GM11168 (cell line): ENCODE measurements around the gene CR1L.
"Not testable (repeated sequence)": the region's sequence is repeated elsewhere in the genome, so short reads cannot be mapped to it uniquely, and the experiment has no call there.

Experiments
- in situ Hi-C: fragments of 300-500 bp; cut with MboI; formaldehyde crosslinking; loops from one replicate; pipeline ENCODE4 v1.12.0; 2022; ENCODE audit warnings: low sequenced_read_pairs; ENCODE audit not compliant: unreplicated experiment

The CR1L gene

GRCh38 chr1:207644852-207645634 lies at the start of gene CR1L:
Gene CR1L, plus strand, starts transcription at chr1:207645133. Its CDS starts 101 bp downstream, at chr1:207645234.
- in situ Hi-C loops, result no loop called here

GRCh38 chr1:207603777-207604176 lies 41.2 kb upstream of the CR1L start:
- in situ Hi-C loops, result no loop called here

DNA sequence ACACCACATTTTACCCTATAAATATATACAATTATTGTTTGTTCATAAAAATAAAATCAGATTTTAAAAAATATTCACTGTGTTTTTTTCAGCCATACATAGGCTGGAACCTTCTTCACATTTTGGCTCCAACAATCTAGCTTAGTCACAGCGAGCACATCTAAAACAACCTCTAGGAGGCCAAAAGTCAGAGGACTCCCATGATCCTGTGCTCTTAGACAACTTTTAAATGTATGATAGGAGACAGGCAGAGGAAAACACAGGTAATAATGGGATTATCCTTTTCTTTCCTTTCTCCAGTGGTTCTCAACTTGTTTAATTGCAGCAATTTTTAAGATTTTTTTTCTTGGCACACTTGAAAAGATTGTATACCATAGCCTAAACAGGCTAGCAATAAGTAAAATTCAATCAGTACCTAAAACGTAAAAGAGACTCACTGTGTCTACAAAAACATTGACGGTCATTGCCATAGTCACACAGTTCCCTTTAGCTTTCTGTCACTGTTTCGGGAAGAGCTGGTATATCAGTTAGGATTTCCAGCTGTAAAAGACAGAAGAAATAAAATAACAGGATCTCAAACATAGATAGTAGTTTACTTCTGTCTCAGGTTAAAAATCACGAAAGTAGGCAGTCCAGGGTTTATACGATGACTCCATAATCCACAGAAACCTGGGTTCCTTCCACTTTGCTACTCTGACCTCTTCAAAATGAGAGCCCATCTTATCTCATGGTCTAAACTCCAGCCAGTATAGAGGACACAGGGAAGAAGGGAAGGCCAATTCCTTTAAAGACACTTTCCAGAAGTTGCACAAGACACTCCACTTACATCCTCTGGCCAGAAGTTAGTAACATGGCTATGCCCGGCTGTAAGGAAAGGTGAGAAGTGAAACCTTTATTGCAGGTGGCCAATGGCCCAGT lies 39.2 kb upstream of the CR1L start:
- in situ Hi-C loops, result no loop called here

DNA sequence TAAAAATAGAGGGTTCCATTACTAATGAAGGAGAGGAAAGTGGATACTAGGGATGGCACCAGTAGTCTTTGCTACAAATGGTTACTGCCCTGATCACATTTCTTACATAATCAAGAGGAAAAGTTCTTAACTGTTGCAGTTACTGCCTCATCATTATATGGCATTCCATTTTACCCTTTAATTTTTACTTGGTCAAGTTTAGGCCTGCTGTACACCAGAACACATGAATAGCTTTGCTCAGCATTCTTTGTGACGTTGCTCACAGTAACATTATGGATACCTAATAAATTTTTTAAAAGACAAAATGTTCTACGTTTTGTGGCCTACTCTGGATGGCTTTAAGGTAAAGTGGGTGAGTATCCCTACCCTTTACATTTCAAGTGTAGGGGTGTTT lies 38.6 kb upstream of the CR1L start:
- in situ Hi-C loops, result no loop called here

DNA sequence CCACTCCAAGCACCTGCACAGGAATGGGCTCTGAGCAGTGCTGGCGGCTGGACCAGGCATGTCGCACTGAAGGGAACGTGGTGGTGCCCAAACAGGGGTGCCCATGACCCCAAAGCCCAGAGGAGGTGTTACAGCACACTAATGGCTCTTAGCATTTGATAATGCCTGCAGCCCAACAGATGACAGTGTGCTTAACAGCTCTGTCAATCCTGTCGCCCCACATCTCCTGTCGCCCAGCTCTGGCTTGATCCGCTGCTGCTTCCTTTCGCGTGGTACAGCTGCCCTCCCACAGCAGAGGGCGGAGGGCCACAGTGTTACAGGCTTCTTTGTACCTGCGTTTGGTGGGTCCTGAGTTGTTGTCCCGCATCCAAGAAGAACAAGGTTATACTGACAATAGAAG lies 32.2 kb upstream of the CR1L start:
- in situ Hi-C loops, result no loop called here

DNA sequence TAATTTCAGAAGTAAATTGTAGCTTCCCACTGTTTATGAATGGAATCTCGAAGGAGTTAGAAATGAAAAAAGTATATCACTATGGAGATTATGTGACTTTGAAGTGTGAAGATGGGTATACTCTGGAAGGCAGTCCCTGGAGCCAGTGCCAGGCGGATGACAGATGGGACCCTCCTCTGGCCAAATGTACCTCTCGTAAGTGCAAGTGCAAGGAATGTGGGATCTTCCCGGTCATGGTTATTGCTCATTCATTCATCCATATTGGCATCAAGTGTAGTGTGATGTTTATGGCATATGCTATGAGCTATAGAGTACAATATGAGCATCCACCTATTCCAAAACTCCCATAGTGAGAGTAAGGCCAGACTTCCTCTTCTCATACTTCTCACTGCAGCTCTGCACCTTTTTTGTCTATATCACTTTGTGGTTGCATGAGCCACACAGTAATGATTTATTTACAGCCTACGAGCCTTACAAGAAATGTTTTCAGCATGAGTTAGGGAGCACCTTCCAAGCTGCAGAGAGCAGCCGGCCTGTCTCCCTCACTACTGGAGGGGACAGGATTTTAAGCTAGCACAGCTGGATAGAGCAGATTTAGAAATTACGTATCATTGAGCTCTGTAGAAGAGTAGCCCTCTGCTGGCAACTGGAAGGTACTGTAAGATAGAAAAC lies 24.9 kb upstream of the CR1L start:
- in situ Hi-C loops, result no loop called here

DNA sequence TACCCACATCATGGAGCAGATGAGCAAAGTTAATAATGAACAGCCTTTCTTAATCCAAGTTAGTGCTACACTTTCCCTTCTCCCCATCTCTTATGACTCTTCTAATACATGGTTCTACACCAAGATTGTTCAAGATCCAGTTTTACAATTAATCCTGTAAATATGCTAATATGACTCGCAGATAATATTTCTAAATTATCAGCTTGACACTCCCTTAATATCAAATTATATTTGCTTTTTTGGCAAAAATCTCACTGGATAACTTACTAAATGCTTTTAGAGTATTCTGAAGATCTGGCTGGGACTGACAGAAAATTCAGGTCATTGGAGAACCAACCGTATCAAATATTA lies 24.4 kb upstream of the CR1L start:
- in situ Hi-C loops, result no loop called here

GRCh38 chr1:207625504-207626071 lies 19.3 kb upstream of the CR1L start:
- in situ Hi-C loops, result not testable (repeated sequence)

- in situ Hi-C loops, result no loop called here
Observed at GRCh38 chr1:207626972-207627337, 18.0 kb upstream of the CR1L start.

DNA sequence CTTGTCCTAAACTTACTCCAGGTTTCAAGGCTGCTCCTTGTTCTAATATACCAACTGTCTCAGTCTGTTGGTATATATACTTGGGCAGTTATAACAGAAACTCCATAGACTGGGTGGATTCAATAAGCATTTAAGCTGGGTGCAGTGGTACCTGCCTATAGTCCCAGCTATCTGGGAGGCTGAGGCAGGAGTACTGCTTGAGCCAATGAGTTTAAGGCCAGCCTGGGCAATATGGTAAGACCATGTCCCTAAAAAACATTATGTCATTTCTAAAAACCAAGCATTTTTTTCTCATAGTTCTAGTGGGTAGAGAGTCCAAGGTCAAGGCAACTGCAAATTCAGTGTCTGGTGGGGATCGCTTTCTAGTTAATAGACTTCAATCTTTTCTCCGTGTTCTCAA lies 17.4 kb upstream of the CR1L start:
- in situ Hi-C loops, result no loop called here

- in situ Hi-C loops, result no loop called here
Observed at GRCh38 chr1:207628776-207629175, 16.2 kb upstream of the CR1L start.

DNA sequence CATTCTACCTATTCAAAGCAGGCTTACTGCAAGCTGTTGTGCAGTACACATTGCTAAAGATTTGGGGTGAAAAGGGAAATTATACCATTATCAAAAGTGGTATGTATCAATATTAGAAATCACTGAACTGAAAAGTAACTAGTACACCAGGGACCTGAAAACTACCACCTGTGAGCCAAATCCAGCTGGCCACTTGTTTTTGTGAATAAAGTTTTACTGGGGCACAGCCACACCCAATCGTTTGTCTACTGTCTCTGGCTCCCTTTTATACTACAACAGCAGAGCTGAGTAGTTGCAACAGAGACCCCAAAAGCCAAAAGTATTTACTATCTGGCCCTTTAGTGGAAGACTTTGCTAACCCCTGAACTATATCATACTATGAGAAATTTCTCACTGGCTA lies 13.8 kb upstream of the CR1L start:
- in situ Hi-C loops, result no loop called here

GRCh38 chr1:207633226-207633625 lies 11.7 kb upstream of the CR1L start:
- in situ Hi-C loops, result no loop called here

DNA sequence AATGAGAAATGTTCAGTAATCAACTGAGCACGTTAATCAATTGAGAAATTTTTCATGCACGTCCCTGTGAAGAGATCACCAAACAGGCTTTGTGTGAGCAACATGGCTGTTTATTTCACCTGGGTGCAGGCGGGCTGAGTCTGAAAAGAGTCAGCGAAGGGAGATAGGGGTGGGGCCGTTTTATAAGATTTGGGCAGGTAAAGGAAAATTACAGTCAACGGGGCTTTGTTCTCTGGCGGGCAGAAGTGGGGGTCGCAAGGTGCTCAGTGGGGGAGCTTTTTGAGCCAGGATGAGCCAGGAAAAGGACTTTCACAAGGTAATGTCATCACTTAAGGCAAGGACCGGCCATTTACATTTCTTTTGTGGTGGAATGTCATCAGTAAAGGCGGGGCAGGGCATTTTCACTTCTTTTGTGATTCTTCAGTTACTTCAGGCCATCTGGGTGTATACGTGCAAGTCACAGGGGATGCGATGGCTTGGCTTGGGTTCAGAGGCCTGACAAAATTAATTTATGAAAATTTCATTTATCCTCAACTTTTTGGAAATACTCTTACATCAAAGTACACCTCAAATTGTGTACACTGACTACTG lies 11.1 kb upstream of the CR1L start:
- in situ Hi-C loops, result not testable (repeated sequence)

DNA sequence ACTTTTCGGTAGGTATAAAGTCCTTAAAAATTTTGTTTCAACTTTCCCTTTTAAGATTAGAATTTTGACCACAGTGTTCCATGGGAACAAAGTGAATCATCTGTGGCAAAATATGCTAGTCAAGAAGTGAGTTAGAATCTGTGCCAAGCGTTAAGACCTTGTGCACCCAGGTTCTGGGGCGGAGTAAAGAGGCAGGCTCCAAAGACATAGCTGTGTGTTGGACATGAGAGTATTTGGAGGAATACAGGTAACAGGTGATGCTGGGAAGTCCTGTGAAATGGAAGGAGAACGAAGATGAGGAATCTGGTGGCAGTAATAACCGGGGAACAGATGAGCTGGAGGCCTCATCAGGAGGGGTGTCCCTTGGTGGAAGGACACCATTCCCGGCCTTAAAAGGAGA lies 10.6 kb upstream of the CR1L start:
- in situ Hi-C loops, result not testable (repeated sequence)

DNA sequence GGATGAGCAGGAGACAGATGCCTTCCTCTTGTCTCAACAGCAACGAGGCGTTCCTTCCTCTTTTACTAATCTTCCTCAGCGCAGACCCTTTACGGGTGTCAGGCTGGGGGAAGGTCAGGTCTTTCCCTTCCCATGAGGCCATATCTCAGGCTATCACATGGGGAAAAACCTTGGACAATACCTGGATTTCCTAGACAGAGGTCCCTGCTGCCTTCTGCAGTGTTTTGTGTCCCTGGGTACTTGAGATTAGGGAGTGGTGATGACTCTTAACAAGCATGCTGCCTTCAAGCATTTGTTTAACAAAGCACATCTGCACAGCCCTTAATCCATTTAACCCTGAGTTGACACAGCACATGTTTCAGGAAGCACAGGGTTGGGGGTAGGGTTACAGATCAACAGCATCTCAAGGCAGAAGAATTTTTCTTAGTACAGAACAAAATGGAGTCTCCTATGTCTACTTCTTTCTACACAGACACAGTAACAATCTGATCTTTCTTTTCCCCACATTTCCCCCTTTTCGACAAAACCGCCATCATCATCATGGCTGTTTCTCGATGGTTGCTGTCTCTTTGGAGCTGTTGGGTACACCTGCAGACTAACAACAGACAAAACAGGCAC lies 9.3 kb upstream of the CR1L start:
- in situ Hi-C loops, result not testable (repeated sequence)

- in situ Hi-C loops, result not testable (repeated sequence)
Observed at GRCh38 chr1:207638487-207639145, 6.3 kb upstream of the CR1L start.

DNA sequence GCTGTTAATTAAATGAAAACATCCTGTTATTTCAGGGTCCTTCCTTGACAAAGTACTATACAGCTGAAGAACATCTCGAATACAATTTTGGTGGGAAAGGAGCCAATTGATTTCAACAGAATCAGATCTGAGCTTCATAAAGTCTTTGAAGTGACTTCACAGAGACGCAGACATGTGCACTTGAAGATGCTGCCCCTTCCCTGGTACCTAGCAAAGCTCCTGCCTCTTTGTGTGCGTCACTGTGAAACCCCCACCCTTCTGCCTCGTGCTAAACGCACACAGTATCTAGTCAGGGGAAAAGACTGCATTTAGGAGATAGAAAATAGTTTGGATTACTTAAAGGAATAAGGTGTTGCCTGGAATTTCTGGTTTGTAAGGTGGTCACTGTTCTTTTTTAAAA lies 5.6 kb upstream of the CR1L start:
- in situ Hi-C loops, result not testable (repeated sequence)

- in situ Hi-C loops, result no loop called here
Observed at GRCh38 chr1:207644166-207644851, 624 bp upstream of the CR1L start.
